ENCODE data around the gene ACTC1.

The ACTC1 gene

GRCh38 chr15:34793901-34794300 is 1.4 kb downstream of the ACTC1 start:
- TF ChIP-seq CTCF (IDR thresholded peaks at IDR 0.05): no peak
- Histone ChIP-seq H3K36me3 (ENCODE audit: control insufficient read depth, insufficient read depth, low read length) (no peaks in the 10 kb centered on the region), H3K27me3 (ENCODE audit: control insufficient read depth, insufficient read depth, low read length) (no peaks in the 10 kb centered on the region)

DNA sequence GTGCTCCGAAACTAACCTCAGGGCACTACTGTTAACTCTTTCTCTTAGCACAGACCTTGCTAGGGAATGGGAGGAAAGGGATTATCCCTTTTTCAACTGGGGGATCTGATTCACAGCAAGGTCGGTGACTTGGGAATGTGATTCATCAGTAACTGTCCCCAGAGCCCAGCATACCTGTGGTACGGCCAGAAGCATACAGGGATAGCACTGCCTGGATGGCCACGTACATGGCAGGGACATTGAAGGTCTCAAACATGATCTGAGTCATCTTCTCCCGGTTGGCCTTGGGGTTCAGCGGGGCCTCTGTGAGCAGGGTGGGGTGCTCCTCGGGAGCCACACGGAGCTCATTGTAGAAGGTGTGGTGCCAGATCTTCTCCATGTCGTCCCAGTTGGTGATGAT is 2.3 kb downstream of the ACTC1 start:
- Histone ChIP-seq H3K4me2 (ENCODE audit: low read length) (no peak overlapping the region), H3K27me3 (ENCODE audit: control insufficient read depth, insufficient read depth, low read length) (no peaks in the 10 kb centered on the region), H3K4me3 (ENCODE audit: low read depth, low read length) (no peak overlapping the region), H3K9ac (no peak overlapping the region), H3K27ac (no peak overlapping the region), H3K4me1 (peaks cover 9% of the 10 kb centered on the region), H3K9me3 (ENCODE audit: control insufficient read depth, low read length) (no peaks in the 10 kb centered on the region), H2AFZ (no peak overlapping the region), H3K36me3 (ENCODE audit: control insufficient read depth, insufficient read depth, low read length) (no peaks in the 10 kb centered on the region), H3K79me2 (no peaks in the 10 kb centered on the region)
- no peak for TF ChIP-seq CTCF (IDR thresholded peaks at IDR 0.05)

More at GRCh38 chr15:34793901-34794300, 1.4 kb downstream of the ACTC1 start:
- Histone ChIP-seq H3K9me3 (ENCODE audit: control insufficient read depth, low read length) (no peaks in the 10 kb centered on the region), H2AFZ (no peak overlapping the region), H3K4me1 (peaks cover 10% of the 10 kb centered on the region), H3K79me2 (no peaks in the 10 kb centered on the region), H3K9ac (no peak overlapping the region), H3K27ac (no peak overlapping the region), H3K4me3 (ENCODE audit: low read depth, low read length) (no peak overlapping the region), H3K4me2 (ENCODE audit: low read length) (peak overlapping the region; percentile 2)

GRCh38 chr15:34791701-34792100 is 3.6 kb downstream of the ACTC1 start:
- Histone ChIP-seq H3K27ac (no peak overlapping the region), H3K4me1 (peaks cover 9% of the 10 kb centered on the region), H3K9me3 (ENCODE audit: control insufficient read depth, low read length) (no peaks in the 10 kb centered on the region), H3K27me3 (ENCODE audit: control insufficient read depth, insufficient read depth, low read length) (no peaks in the 10 kb centered on the region), H3K4me2 (ENCODE audit: low read length) (no peak overlapping the region), H3K4me3 (ENCODE audit: low read depth, low read length) (no peak overlapping the region), H3K9ac (no peak overlapping the region), H3K36me3 (ENCODE audit: control insufficient read depth, insufficient read depth, low read length) (no peaks in the 10 kb centered on the region), H3K79me2 (no peaks in the 10 kb centered on the region), H2AFZ (no peak overlapping the region)
- TF ChIP-seq CTCF (IDR thresholded peaks at IDR 0.05): no peak

GRCh38 chr15:34790121-34790520 is 5.2 kb downstream of the ACTC1 start:
- no peak overlapping the region for H3K4me3 ChIP-seq (ENCODE audit: low read depth, low read length)

More at GRCh38 chr15:34790121-34790520, 5.2 kb downstream of the ACTC1 start:
- Histone ChIP-seq H3K79me2 (no peaks in the 10 kb centered on the region), H2AFZ (no peak overlapping the region), H3K9me3 (ENCODE audit: control insufficient read depth, low read length) (no peaks in the 10 kb centered on the region), H3K4me2 (ENCODE audit: low read length) (no peak overlapping the region), H3K27ac (no peak overlapping the region), H3K4me1 (peaks cover 9% of the 10 kb centered on the region), H3K36me3 (ENCODE audit: control insufficient read depth, insufficient read depth, low read length) (no peaks in the 10 kb centered on the region), H3K27me3 (ENCODE audit: control insufficient read depth, insufficient read depth, low read length) (no peaks in the 10 kb centered on the region), H3K9ac (no peak overlapping the region)
- no peak for TF ChIP-seq CTCF (IDR thresholded peaks at IDR 0.05)
